ENCODE measurements around the gene PPP1R7. TPM values are rescaled to one million over a fixed set of nuclear protein-coding genes. Genes with fewer than 3 reads are reported as not detected.

PPP1R7 gene
- polyA plus RNA-seq, 1 donor from 2014 or later: 59.3 TPM

GRCh38 chr2:241199286-241199685 is 49.0 kb downstream of the PPP1R7 start:
- Histone ChIP-seq H3F3A (ENCODE audit: insufficient read depth, low read length, poor library complexity, severe bottlenecking) (no peaks in the 10 kb centered on the region), H3K9me2 (ENCODE audit: insufficient read depth, low read length) (no peaks in the 10 kb centered on the region), H3K27me3 (ENCODE audit: insufficient read depth, low read depth, low read length) (no peaks in the 10 kb centered on the region), H3K4me3 (ENCODE audit: low read length) (no peak overlapping the region), H3K4me2 (ENCODE audit: low read length) (no peak overlapping the region), H3K9ac (ENCODE audit: low read length) (no peak overlapping the region), H3K27ac (ENCODE audit: low read length) (no peak overlapping the region), H3K9me3 (ENCODE audit: low read length) (no peaks in the 10 kb centered on the region), H3K79me2 (replicated peaks; ENCODE audit: insufficient read depth, low read length) (no peaks in the 10 kb centered on the region), H2AFZ (ENCODE audit: low read depth, low read length) (no peak overlapping the region), H4K20me1 (ENCODE audit: insufficient read depth) (no peaks in the 10 kb centered on the region), H3K36me3 (ENCODE audit: insufficient read depth, low read length) (no peaks in the 10 kb centered on the region)
- TF ChIP-seq EZH2 (IDR thresholded peaks at IDR 0.05; ENCODE audit: borderline replicate concordance, insufficient read depth, low read length, poor library complexity, severe bottlenecking): no peak
- no peak for TF ChIP-seq REST (IDR thresholded peaks at IDR 0.05; ENCODE audit: borderline replicate concordance)
- no peak for TF ChIP-seq MXI1 (conservative IDR thresholded peaks at IDR 0.05; ENCODE audit: poor library complexity, severe bottlenecking)
- no peak for TF ChIP-seq SMC3 (conservative IDR thresholded peaks at IDR 0.05; ENCODE audit: poor library complexity)
- no peak for TF ChIP-seq RAD21 (conservative IDR thresholded peaks at IDR 0.05)
- no peak for TF ChIP-seq POLR2AphosphoS5 (IDR thresholded peaks at IDR 0.05)
- no peak for TF ChIP-seq EP300 (conservative IDR thresholded peaks at IDR 0.05; ENCODE audit: poor library complexity, severe bottlenecking)
- no peak for TF ChIP-seq CTCF (IDR thresholded peaks at IDR 0.05; ENCODE audit: poor library complexity, severe bottlenecking)
- TF ChIP-seq TAF1 (IDR thresholded peaks at IDR 0.05; ENCODE audit: low read depth): no peak

- Histone ChIP-seq H3K4me3 (ENCODE audit: low read length) (no peak overlapping the region), H3K27me3 (ENCODE audit: insufficient read depth, low read depth, low read length) (no peaks in the 10 kb centered on the region), H3K9me2 (ENCODE audit: insufficient read depth, low read length) (no peaks in the 10 kb centered on the region), H3K4me2 (ENCODE audit: low read length) (no peak overlapping the region), H3K27ac (ENCODE audit: low read length) (no peak overlapping the region), H4K20me1 (ENCODE audit: insufficient read depth) (no peaks in the 10 kb centered on the region), H2AFZ (ENCODE audit: low read depth, low read length) (no peak overlapping the region), H3K9ac (ENCODE audit: low read length) (no peak overlapping the region), H3K9me3 (ENCODE audit: low read length) (no peaks in the 10 kb centered on the region), H3K36me3 (ENCODE audit: insufficient read depth, low read length) (no peaks in the 10 kb centered on the region), H3F3A (ENCODE audit: insufficient read depth, low read length, poor library complexity, severe bottlenecking) (no peaks in the 10 kb centered on the region), H3K79me2 (replicated peaks; ENCODE audit: insufficient read depth, low read length) (no peaks in the 10 kb centered on the region)
- TF ChIP-seq POLR2AphosphoS5 (IDR thresholded peaks at IDR 0.05): no peak
- TF ChIP-seq RAD21 (conservative IDR thresholded peaks at IDR 0.05): no peak
- TF ChIP-seq EZH2 (IDR thresholded peaks at IDR 0.05; ENCODE audit: borderline replicate concordance, insufficient read depth, low read length, poor library complexity, severe bottlenecking): no peak
- no peak for TF ChIP-seq REST (IDR thresholded peaks at IDR 0.05; ENCODE audit: borderline replicate concordance)
- no peak for TF ChIP-seq EP300 (conservative IDR thresholded peaks at IDR 0.05; ENCODE audit: poor library complexity, severe bottlenecking)
- no peak for TF ChIP-seq MXI1 (conservative IDR thresholded peaks at IDR 0.05; ENCODE audit: poor library complexity, severe bottlenecking)
Measured at GRCh38 chr2:241199897-241200821, 49.9 kb downstream of the PPP1R7 start.

Data from neural cell (in vitro differentiated cells).